HG02981 (cell line): ENCODE results near the gene PEA15.

Experiments
- ATAC-seq: cut with Tn5 transposase; IDR thresholded peaks from one replicate; pipeline ENCODE4 v1.9.1; 2021; ENCODE audit warnings: mild to moderate bottlenecking, moderate library complexity; ENCODE audit not compliant: unreplicated experiment

PEA15 gene

DNA sequence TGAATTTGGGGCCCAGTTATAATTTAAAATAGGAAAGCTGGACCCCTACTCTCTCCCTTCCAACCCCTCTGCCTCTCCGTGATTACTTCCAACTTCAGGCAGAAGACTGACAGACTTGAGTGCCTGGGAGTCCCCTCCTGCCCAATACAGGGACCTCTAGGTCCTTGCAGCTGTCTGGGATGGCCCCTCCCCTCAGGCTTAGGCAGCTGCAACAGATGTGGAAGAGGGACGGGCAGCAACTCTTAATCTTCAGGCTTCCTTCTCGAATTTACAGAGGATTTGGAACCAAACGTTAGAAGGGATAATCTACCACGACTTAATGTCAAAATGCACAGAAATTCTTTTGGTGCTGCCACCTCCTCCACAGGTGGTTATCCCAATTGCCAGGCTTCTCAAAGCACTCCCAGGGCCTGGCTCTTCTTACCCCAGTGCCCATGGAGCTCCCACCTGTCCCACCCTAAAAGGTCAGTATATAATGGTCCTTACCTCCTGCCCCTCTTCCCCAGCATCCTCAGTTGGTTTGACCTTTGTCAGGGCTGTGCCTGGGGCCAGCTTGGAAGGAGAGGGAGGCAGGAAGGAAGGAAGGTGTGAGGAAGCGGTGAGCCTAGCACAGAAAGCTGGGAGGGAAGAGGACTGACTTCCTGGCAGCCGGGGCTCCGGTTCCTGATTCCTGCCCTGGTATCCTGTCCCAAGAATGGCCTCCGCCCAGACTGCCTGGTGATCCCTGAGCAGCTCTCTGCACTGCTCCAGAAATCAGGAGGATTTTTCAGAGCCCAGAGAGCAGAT is 2.8 kb downstream of the PEA15 start:
- no peak for ATAC-seq

DNA sequence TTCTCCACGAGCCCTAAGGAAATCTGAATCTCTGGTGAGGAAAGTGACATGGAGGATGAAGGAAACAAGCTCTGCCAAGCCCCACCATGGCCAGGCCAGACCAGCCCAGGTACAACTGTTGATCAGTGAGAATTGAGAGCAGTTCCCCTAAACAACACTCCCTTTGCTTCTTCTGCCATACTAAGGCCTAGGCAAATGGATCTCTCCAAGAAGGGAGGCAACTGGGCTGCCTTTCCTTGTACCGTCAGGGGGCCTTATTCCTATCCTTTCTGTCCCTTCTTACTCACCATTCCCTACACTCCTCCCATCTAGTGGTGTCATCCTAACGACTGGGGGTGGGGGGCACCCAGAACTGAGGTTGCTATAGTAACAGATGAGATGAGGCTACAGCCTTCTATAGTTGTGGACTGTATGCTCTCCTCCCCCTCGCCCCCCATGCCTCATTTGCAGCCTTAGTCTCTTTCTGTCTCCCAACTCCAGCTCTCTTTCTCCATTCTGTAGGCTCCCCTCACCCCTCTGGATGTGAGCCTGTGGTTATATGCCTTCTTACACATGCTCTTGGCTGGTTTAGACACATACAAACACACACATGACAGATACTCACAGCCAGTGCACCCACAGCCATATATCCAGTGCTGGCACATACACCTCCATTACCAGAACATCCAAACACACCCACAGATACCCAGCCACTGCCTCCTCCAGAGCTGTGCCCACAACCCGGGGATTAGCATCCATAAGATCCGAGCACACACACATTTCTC is 3.6 kb downstream of the PEA15 start:
- ATAC-seq = no peak

DNA sequence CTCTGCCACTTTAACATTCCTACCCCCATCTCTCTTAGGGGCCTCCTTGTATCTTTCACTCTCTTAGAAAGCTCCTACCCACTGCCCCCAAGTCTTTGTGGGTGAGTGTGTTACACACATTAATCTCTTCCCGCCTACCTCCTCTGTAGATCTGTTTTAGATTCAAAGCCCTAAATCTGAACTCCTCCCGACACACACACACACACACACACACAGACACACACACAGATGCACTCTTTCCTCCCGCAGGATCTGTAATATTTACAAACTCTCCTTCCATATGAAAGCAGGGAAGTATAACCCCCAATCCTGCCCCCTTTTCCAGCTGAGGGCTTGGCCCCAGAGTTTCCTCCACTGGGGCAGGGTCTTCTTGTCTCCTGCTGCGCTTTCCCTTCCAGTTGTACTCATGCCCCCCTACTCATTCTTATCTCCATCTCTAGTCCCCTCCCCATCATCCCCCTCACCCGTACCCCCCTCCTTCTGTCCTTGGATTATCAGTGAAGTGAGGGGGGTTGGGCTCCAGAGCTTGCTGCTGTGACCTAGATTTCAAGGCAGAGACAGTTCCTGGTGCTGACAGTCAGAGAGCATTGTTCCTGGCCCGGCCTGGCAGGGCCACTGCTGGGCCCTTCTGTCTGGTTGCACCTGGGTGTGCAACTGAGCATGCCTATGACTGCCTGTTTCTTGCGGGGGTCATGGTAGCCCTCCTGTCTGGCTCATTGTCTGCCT is 4.3 kb downstream of the PEA15 start:
- no peak for ATAC-seq

DNA sequence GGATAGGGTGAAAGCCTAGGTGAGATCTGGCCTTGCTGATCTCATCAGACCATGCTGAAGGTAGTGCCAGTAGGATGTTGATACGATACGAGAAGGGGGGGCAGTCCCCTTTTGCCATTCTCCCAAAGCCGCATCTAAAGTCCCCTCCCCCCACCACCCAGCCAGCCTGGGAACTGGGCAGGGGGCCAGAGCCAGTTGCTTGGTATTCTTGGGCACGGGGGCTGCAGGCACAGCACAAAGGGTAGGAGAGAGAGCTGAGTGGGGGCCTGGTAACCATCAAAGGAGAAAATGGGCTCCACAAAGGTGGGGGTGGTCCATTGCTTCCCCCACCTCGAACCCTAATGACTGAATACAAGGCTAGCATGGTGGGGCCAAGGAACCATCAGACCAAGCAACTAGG is 5.4 kb downstream of the PEA15 start:
- ATAC-seq = no peak

DNA sequence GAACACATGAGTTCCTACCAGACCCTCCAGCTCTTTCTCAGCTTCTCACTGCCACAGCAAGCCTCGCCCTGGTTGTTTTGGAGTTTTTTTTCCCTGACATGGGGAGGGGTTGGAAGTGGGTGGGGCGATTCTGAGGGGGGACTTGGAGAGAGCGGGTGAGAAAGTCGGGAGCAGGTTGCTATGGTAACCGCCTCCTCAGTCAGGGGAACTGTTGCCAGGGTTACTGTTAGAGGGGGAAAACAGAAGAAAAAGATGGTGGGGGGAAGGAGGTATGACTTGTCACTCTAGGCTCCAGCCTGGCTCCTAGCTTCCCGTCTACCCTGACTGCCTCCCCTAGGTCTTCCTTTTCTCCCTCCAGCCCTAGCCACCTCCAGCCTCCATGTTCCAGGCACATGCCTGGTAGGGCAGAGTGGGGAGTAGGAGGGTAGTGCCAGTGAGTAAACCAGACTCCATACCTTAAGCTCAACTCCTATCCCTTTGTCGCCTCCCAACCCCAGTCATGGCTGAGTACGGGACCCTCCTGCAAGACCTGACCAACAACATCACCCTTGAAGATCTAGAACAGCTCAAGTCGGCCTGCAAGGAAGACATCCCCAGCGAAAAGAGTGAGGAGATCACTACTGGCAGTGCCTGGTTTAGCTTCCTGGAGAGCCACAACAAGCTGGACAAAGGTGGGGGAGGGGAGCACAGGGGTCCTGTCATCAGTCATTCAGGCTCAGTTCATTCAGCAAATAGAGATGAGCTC is 6.0 kb downstream of the PEA15 start:
- ATAC-seq = no peak

DNA sequence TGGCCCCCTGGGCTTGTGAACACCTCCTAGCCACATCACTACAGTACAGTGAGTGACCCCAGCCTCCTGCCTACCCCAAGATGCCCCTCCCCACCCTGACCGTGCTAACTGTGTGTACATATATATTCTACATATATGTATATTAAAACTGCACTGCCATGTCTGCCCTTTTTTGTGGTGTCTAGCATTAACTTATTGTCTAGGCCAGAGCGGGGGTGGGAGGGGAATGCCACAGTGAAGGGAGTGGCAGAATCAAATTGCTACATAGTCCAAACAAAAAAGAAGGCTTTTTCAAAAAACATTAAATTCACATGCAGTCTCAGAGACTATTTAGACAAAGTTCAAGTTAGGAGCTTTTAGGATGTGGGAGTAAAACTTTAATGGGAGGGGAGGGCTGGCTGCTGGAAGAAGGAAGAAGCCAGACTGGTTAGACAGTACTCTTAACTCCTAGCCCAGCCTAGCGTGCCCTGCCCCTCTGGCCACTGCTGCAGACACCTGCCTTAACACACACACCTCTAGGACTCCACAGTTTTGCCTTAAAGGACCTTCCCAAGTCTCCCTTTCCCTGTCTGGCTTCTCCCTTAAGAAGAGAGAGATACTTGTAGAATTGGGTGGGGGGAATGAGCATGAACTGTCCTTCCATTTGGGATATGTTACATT is 9.4 kb downstream of the PEA15 start:
- ATAC-seq = no peak

DNA sequence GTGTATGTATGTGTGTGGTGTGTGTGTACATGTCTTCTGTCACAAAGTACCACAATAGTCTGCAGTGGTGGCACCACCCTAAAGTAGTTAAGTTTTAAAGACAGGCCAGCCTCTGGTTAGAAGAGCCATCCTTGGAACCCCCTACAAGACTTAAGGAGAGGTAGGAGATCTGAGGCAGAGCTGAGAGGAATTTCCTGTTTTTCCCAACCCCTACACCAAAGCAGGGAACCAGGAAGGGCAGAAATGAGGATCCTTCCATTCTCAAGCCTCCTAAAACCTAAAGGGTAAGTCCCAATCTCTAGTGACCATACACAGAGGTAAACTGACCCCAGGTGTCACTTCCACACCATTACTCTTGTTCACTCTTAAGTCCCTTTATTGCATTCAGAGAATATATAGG is 11.1 kb downstream of the PEA15 start:
- no peak for ATAC-seq

DNA sequence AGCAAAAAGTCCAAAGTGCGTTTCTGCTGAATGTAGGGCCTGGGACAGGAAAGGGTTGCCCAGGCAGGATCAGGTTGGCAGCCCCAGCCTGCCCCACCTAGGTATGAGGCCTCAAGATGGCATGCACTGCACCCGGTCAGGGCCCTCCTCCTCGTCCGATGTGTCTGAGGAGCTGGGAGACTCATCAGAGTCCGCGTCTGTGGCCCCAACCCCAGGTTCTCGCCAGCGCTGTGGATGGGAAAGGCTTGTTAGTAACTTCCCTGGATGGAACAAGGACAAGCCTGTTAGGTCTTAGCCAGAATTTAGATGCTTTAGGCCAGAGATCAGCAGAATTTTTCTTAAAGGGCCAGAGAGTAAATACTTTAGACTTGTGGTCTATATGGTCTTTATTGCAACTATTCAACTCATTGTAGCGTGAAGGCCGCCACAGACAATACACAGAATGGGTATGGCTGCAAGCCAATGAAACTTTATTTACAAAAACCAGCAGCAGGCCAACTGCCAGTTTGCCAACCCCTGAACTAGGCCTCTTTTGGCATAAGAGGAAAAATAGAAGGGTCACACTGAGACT is 12.4 kb downstream of the PEA15 start:
- ATAC-seq = no peak

DNA sequence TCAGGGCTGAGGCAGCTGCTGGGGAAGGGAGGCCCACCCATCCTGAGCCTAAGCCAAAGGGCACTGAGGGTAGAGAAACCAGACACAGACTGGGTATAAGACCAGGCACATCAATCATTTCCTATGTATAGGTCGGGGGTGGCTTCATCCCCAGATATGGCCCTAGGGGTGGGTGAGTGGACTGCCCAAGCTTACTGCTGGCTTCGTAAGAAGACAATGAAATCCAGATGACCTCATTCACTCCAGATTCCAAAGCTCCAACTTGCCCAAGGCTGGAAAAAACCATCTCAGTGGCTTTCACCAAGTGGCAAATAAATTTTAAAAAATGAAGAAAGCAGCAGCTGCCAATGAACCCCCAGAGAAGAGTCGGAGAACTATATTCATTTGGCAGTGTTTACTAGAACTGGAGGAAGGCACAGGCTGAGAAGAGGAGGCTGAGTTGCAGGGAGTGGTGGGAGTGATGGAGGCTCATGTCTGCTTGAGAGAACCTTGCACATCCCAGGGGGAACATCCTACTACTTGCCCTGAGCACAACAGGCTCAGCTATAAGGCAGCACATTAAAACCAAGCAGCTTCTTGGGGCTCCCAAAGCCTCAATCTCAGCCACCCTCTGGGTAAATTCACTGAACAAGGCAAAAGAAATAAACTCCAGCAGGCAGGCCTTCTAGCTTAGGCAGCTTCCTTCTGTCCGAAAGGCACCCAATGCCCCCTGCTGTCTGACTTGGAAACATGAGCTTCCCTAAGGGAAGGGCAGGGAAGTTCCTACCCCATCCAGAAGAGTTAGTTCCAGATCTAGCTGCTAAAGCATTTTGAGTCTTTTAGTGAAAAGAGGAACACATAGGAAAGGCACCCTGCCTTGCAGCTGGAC is 14.1 kb downstream of the PEA15 start:
- no peak for ATAC-seq

DNA sequence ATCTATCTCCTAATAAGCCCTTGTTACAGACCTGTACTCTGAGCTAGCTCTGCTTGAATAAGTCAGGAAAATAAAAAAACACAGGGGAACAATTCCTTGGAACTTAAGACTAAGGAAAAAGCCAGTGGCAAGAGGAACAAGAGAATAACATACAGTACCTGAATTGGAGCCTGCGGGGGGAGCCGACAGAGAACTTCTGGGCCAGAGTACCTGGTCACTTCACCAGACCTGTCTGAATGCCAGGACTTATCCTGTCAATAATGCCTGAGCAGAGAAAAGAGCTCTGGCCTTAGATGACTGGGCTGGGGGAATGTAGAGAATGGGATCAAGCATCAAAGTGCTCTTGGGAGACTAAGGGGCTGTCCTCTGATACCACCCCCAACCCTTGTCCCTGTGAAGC is 15.1 kb downstream of the PEA15 start:
- ATAC-seq = no peak

DNA sequence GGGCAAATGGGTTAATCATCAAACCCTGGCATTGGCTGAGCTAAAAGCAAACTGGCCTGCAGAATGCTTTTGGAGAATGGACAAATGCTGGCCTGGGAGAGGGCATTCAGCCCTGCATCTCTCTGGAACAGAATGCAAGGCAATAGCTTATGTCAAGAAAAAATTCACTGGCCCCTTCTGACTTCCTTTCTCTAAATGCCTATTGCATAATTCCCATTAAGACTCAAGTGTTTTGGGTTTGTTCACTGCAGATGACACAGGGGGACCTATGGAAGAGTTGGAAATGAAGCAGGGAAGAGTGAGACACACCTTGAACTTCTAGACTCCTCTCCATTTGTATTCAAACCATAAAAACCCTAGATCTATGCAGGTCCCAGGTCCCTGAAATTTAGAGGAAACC is 15.9 kb downstream of the PEA15 start:
- no peak for ATAC-seq

DNA sequence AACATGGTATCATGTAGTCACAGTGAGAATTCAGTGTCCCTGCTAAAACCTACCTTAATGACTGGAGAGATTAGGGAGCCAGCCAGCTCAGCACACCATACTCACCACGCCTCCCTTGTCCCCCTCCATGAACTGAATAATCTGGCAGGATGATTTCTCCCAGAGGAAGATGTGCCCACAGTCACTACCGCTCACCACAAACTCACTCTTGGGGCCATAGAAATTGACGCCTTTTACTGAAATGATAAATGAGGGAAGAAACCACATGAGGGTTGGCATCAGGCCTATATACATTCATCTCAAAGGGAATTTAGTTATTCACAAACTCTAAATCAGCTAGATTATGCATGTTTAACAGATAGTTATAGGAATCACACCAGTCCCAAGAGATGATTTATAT is 17.4 kb downstream of the PEA15 start:
- no peak for ATAC-seq

DNA sequence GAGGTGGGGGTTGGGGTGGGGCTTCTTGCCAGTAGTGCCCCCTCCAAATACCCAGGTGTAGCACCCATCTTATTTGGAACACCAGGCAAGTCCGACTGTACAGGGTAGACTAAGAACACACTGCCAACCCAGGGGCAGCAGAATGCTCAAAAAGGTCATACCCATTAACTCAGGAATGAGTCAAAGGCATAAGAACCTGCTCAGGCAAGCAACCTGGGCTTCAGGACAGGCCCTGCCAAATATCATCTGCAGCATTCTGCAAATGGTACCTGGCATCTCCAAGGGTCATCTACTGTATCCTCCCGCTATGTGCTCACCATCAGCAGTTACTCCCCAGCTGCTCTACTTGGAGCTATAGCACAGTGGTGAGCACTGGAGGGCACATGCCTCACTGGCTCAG is 19.4 kb downstream of the PEA15 start:
- ATAC-seq = no peak

DNA sequence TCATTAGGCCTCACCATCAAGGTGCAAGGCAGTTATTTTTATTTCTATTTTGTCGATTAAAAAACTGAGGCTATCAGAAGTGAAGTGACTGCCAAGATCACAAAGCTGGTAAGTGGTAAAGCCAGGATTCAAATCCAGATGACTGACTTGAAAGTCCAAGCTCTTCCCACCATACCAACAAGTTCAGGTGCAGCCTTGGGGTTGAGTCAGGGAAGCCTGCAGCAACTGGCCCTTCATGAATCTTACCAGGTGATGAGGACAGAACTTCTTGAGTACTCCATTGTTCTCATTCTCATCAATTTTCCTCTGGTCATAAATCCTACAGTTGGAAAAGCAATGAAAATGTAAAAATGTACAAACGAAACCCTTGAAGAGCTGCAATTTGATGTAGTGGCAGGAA is 20.2 kb downstream of the PEA15 start:
- no peak for ATAC-seq

DNA sequence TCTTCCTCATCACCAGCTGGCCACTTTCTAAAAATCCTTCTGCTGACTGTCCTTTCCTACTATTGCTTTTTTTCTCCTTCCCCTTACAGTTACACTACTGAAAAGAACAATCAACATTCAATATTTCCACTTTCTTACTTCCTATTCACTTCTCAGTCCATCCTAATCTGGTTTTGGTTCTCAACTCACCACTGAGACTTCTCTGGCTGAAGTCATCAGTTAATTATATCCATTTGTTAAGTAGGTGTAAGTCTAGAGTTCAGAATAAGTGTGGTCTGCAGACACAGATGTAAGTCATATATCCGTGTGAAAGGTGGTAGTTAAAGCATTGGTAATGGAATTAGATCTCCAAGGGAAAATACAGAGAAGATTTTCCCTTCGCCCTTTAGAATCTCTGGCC is 21.4 kb downstream of the PEA15 start:
- no peak for ATAC-seq

DNA sequence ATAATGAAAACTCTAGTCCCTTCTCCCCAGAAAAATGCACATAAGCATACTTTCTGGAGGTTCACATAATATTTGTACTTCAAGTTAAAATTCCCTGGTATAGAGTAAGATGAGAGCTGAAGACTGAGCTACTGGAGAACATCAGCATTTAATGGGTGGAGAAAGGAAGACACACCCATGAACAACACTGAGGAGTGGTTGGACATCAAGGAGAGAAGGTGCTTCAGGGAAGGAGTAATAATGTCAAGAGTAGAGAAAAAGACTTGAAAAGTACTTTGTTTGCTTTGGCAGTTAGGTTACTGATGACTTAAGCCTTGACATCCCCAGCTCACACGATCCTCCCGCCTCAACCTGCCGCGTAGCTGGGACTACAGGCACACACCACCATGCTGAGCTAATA is 21.9 kb downstream of the PEA15 start:
- ATAC-seq = no peak

DNA sequence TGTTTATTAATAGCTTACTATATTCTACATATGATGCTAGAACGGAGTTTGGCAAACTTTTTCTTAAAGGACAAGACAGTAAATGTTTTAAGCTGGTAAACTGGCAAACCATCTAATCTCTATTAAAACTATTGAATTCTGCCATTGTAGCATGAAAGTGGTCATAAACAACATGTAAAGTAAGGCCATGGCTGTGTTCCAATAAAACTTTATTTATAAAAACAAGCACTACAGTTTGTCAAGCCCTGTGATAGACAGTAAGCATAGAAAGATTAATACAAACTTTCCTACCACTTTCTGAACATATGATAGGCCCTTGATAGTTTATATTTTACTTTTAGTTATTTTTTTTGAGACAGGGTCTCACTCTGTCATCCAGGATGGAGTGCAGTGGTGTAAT is 22.4 kb downstream of the PEA15 start:
- no peak for ATAC-seq

DNA sequence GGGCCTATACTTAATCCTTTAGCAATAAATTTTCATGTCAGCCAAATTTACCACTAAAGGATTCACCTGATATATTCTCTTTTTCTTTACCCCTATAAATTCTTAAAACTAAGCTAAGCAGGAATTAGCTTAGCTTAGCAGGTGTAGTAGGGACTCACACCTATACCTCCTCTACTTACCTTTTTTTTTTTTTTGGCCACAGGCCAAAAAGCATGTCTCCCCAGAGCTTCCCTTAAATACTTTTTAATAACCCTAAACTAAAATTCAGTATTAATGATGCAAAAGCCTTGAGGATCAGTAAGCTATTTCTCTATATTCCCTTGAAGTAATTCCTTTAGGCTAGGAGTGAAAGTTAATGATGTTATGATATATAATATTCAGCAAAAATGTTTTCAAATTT is 23.2 kb downstream of the PEA15 start:
- ATAC-seq = no peak

DNA sequence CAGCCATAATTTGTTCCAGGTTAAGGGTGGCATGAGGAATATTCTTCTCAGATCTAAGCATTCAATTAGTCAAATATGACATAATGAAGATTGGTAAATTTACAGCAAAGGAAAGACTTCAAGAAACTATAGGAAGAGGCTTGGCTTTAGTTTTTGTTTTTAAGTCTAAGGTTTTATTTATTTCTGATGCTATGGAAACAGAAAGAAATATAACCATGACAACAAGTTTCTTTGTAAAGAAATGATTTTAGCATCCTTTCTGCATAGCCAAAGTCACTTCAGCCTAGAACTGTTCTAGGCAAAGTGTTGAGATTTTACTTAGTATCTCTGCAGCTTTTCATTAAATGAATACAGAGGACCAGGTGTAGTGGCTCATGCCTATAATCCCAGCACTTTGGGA is 27.7 kb downstream of the PEA15 start:
- no peak for ATAC-seq
